Stimulated activated memory B cell treated with anti-CD40 and anti-IgM and Interleukin-4, amounts not matched to agents 10 μg/mL and 1 μg/mL and 100 μg/mL, for 72 hours (primary cell): ENCODE data around the gene KRTAP2-2.
"Not testable (repeated sequence)": the region's sequence is repeated elsewhere in the genome, so short reads cannot be mapped to it uniquely, and the experiment has no call there.

Source experiments
- ATAC-seq: fragments of 150-1000 bp; cut with Tn5 transposase; 2 replicates; pipeline ENCODE4 v1.10.0; 2021
- H3K27ac Mint-ChIP-seq: one replicate; pipeline ENCODE4 v1.8.0; 2022; ENCODE audit warnings: mild to moderate bottlenecking, mixed read lengths
- H3K27me3 Mint-ChIP-seq: one replicate; pipeline ENCODE4 v1.8.0; 2022; ENCODE audit warnings: mixed read lengths
- H3K36me3 Mint-ChIP-seq: one replicate; pipeline ENCODE4 v1.8.0; 2022; ENCODE audit warnings: mixed read lengths
- H3K4me1 Mint-ChIP-seq: one replicate; pipeline ENCODE4 v1.8.0; 2022; ENCODE audit warnings: mixed read lengths
- H3K4me3 Mint-ChIP-seq: one replicate; pipeline ENCODE4 v1.8.0; 2022; ENCODE audit warnings: mild to moderate bottlenecking, moderate library complexity, mixed read lengths
- H3K9me3 Mint-ChIP-seq: one replicate; pipeline ENCODE4 v1.8.0; 2022; ENCODE audit warnings: mixed read lengths

The KRTAP2-2 gene

GRCh38 chr17:41052566-41052965 is 2.5 kb downstream of the KRTAP2-2 start:
- H3K27ac Mint-ChIP-seq, result no peak overlapping the region
- peaks cover 1% of the 10 kb centered on the region for H3K9me3 Mint-ChIP-seq
- H3K36me3 Mint-ChIP-seq, result no peaks in the 10 kb centered on the region
- no peak for ATAC-seq
- H3K4me1 Mint-ChIP-seq, result no peaks in the 10 kb centered on the region
- no peak overlapping the region for H3K4me3 Mint-ChIP-seq
- peaks cover 28% of the 10 kb centered on the region for H3K27me3 Mint-ChIP-seq

DNA sequence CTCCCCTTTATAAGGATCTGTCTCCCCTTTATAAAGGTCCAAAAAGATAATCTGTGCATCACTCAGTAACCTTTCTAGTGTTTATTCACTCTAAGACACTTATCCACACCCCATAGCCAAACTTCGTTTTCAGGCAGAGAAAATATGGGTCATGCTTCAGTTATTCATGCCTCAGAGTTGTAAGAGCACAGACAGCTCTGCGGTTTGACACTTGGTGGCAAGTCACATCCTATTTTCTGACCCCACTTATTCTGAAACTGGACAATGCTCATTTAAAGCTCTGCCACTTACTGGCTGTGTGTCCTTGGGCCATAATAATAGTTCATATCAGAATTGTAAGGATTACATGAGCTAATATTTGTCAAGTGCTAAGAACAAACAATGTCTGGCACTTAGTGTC is 5.9 kb downstream of the KRTAP2-2 start:
- ATAC-seq, result peak; percentile 45
- Mint-ChIP-seq H3K27me3 (peaks cover 35% of the 10 kb centered on the region), H3K4me1 (no peaks in the 10 kb centered on the region), H3K9me3 (no peaks in the 10 kb centered on the region), H3K27ac (no peak overlapping the region), H3K36me3 (no peaks in the 10 kb centered on the region), H3K4me3 (no peak overlapping the region)

GRCh38 chr17:41048441-41048840 is 6.6 kb downstream of the KRTAP2-2 start:
- Mint-ChIP-seq H3K27me3 (peaks cover 29% of the 10 kb centered on the region), H3K36me3 (no peaks in the 10 kb centered on the region), H3K4me3 (no peak overlapping the region)

DNA sequence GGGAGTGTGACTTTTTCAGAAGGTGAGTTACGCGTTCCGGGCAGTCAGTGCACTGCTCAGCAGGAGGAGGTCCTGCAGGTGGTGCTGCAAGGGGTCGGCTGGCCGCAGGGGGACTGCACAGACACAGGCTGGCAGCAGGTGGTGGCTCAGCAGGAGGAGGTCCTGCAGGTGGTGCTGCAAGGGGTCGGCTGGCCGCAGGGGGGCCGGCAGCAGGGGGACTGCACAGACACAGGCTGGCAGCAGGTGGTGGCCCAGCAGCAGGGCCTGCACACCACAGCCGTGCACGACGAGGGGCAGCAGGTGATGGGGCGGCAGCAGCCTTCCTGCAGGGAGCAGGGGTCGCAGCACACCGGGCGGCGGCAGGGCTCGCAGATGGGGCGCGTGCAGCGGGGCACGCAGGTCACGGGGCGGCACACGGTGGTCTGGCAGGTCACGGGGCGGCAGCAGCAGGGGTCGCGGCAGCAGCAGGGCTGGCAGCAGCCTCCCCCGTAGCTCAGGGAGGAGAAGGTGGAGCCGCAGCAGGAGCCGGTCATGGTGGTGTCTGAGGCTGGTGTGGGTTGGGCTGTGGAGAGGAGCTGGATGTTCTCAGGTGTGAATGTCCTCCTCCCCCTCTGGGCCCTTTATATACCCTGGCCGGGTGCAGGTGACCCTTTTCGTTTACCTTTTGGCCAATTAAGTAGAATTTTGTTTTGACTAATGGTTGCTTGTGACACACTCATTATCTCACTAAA is 8.1 kb downstream of the KRTAP2-2 start, which contains the start of gene KRTAP2-1:
TSS of gene KRTAP2-1 (minus strand) at position 582 of the 731 bp plus-strand sequence. CDS start at position 533, 49 bp downstream.
- not testable (repeated sequence) for H3K27ac Mint-ChIP-seq, H3K9me3 Mint-ChIP-seq, H3K4me3 Mint-ChIP-seq, H3K36me3 Mint-ChIP-seq, H3K4me1 Mint-ChIP-seq
- peaks cover 18% of the 10 kb centered on the region for H3K27me3 Mint-ChIP-seq
- ATAC-seq, result peak; percentile 27

More at GRCh38 chr17:41048441-41048840, 6.6 kb downstream of the KRTAP2-2 start:
- no peak for ATAC-seq
- Mint-ChIP-seq H3K27ac (no peak overlapping the region), H3K9me3 (no peaks in the 10 kb centered on the region), H3K4me1 (no peaks in the 10 kb centered on the region)

- H3K4me1 Mint-ChIP-seq, result no peaks in the 10 kb centered on the region
- peaks cover 22% of the 10 kb centered on the region for H3K27me3 Mint-ChIP-seq
- ATAC-seq, result no peak
- no peak overlapping the region for H3K27ac Mint-ChIP-seq
- no peak overlapping the region for H3K4me3 Mint-ChIP-seq
- H3K9me3 Mint-ChIP-seq, result no peaks in the 10 kb centered on the region
- H3K36me3 Mint-ChIP-seq, result no peaks in the 10 kb centered on the region
These were observed 12.1 kb downstream of the KRTAP2-2 start for GRCh38 chr17:41042953-41043352.

DNA sequence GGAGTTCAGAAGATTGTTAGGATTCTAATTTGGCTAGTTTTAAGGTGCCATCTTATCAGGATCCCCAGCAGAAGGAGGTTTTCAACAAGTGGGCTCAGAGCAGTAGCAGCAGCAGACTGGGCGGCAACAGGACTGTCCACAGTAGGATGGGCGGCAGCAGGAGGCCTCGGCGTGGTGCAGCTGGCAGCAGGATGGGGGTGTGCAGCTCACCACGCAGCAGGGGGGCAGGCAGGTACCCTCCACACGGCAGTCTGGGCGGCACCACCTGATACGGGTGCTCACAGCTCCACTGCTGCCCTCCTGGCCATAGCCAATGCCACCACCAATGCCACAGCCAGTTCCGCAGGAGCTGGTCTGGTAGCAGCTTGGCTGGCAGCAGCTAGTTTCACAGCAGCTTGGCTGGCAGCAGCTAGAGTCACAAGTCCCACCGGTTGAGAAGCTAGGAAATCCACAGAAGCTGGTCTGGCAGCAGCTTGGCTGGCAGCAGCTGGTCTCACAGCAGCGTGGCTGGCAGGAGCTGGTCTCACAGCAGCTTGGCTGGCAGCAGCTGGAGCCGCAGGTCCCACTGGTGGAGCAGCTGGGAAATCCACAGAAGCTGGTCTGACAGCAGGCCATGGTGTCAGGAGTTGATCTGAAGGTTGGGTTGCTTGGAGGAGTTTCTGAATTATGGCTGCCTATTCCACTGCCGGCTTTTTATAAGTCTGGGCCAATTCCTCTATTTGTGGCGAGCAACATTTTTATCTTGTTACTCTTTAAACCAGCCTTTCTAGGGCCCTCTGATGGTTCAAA is 14.1 kb downstream of the KRTAP2-2 start, which contains the start of gene KRTAP1-1:
TSS of gene KRTAP1-1 (minus strand) at position 668 of the 789 bp plus-strand sequence. CDS start at position 615, 53 bp downstream.
- not testable (repeated sequence) for ATAC-seq, H3K4me1 Mint-ChIP-seq, H3K9me3 Mint-ChIP-seq, H3K36me3 Mint-ChIP-seq, H3K27ac Mint-ChIP-seq, H3K4me3 Mint-ChIP-seq
- H3K27me3 Mint-ChIP-seq, result peaks cover 23% of the 10 kb centered on the region

DNA sequence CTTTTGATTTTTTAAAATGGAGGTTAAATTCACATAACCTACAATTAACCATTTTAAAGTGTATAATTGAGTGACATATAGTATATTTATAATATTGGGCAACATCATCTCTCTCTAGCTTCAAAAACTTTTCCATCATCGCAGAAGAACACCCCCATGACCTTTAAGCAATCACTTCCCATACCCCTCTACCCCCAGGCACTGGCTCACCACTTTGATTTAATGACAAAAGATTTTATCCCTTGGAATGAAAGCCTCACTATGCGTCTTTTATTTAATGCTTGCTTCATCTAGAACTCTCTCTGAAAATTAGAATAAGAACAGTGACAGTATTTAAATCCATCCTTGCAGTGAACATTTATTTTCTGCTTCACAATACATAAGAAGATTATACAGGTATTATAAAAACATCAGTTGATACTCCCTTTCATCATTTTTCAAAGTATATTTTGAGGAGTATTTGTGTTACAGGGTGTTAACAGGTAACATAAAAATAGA is 17.1 kb downstream of the KRTAP2-2 start:
- no peak overlapping the region for H3K4me3 Mint-ChIP-seq
- no peaks in the 10 kb centered on the region for H3K36me3 Mint-ChIP-seq
- H3K27ac Mint-ChIP-seq, result no peak overlapping the region
- H3K9me3 Mint-ChIP-seq, result no peaks in the 10 kb centered on the region
- H3K4me1 Mint-ChIP-seq, result no peaks in the 10 kb centered on the region
- no peak for ATAC-seq
- peaks cover 27% of the 10 kb centered on the region for H3K27me3 Mint-ChIP-seq

DNA sequence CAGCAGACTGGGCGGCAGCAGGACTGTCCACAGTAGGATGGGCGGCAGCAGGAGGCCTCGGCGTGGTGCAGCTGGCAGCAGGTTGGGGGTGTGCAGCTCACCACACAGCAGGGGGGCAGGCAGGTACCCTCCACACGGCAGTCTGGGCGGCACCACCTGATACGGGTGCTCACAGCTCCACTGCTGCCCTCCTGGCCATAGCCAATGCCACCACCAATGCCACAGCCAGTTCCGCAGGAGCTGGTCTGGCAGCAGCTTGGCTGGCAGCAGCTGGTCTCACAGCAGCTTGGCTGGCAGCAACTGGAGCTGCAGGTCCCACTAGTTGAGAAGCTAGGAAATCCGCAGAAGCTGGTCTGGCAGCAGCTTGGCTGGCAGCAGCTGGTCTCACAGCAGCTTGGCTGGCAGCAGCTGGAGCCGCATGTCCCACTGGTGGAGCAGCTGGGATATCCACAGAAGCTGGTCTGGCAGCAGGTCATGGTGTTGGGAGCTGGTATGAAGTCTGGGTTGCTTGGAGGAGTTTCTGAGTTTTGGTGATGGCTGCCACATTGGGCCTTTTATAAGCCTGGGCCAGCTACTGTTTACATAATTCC is 20.6 kb downstream of the KRTAP2-2 start, which contains the start of gene KRTAP1-3:
TSS of gene KRTAP1-3 (minus strand) at position 529 of the 590 bp plus-strand sequence. CDS start at position 476, 53 bp downstream.
- H3K27ac Mint-ChIP-seq, result not testable (repeated sequence)
- peaks cover 48% of the 10 kb centered on the region for H3K27me3 Mint-ChIP-seq

DNA sequence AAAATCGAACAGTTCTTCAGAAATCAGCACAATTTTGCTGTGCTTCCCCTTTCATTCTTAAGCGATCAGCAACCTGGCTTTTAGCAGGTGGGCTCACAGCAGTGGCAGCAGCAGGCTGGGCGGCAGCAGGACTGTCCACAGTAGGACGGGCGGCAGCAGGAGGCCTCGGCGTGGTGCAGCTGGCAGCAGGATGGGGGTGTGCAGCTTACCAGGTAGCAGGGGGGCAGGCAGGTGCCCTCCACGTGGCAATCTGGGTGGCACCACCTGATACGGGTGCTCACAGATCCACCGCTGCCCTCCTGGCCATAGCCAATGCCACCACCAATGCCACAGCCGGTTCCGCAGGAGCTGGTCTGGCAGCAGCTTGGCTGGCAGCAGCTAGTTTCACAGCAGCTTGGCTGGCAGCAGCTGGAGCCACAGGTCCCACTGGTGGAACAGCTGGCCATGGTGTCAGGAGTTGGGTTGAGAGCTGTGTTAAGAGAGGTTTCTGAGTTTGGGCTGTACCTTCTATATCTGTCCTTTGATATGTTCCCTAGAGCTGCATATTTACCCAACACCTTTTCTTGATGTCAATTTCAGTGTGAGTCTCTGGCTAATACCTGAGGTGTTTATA is 25.3 kb downstream of the KRTAP2-2 start, which contains the start of gene KRTAP1-4:
TSS of gene KRTAP1-4 (minus strand) at position 563 of the 613 bp plus-strand sequence. CDS start at position 446, 117 bp downstream.
- no peaks in the 10 kb centered on the region for H3K4me1 Mint-ChIP-seq
- peak; percentile 12 for ATAC-seq
- peaks cover 65% of the 10 kb centered on the region for H3K27me3 Mint-ChIP-seq
- H3K9me3 Mint-ChIP-seq, result no peaks in the 10 kb centered on the region
- H3K27ac Mint-ChIP-seq, result no peak within 1 kb of the TSS
- no peaks in the 10 kb centered on the region for H3K36me3 Mint-ChIP-seq
- H3K4me3 Mint-ChIP-seq, result no peak within 1 kb of the TSS

More for the DNA sequence above, 20.6 kb downstream of the KRTAP2-2 start, which contains the start of gene KRTAP1-3:
- not testable (repeated sequence) for H3K36me3 Mint-ChIP-seq, H3K4me3 Mint-ChIP-seq, H3K4me1 Mint-ChIP-seq, H3K9me3 Mint-ChIP-seq
- ATAC-seq, result peak; percentile 41

- Mint-ChIP-seq H3K36me3 (no peaks in the 10 kb centered on the region), H3K27ac (no peak within 1 kb of the TSS), H3K27me3 (peaks cover 50% of the 10 kb centered on the region), H3K4me1 (no peaks in the 10 kb centered on the region), H3K4me3 (no peak within 1 kb of the TSS), H3K9me3 (no peaks in the 10 kb centered on the region)
- no peak for ATAC-seq
These were observed 28.1 kb downstream of the KRTAP2-2 start, which contains the start of gene KRTAP1-5 for GRCh38 chr17:41026715-41027471. KRTAP1-5 (minus strand) TSS chr17:41027208; CDS start chr17:41027155, 53 bp downstream.

DNA sequence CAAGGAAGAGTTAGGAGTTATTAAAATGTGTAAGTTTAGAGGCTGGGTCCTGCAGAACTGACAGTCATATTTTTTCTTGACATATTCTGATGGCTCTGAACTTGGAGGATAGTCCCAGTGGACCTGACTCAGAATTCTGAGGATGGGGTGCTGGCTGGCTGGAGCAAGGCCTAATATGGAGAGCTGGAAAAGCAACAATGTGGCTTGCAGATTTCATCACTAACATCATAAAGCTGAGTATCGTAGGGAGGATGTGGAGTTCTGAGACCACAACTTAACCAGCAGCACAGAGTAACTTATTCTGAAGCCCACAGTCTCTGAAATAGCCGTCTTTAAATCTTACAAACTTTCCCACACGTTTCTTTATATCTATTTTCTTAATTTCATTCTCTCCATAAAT is 30.3 kb downstream of the KRTAP2-2 start:
- H3K27ac Mint-ChIP-seq, result no peak overlapping the region
- no peak for ATAC-seq
- peaks cover 5% of the 10 kb centered on the region for H3K9me3 Mint-ChIP-seq
- H3K27me3 Mint-ChIP-seq, result peaks cover 37% of the 10 kb centered on the region
- no peak overlapping the region for H3K4me3 Mint-ChIP-seq
- no peaks in the 10 kb centered on the region for H3K36me3 Mint-ChIP-seq
- no peaks in the 10 kb centered on the region for H3K4me1 Mint-ChIP-seq

DNA sequence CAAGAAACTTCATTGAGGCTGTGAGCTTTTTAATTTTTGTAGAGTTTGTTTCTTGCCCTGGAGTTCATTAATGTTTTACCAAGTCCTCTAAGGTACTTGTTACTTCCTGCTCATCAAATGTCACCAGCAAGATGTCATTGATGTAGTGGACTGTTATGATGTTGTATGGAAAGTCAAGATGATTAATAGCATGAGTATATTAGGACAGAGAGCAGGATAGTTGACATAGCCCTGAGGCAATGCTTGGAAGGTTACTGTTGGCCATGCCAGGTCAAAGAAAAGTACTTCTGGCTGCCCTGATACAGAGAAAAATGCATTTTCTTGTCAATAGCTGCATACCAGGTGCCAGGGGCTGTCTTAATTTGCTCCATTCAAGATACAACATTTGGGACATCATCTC is 34.7 kb downstream of the KRTAP2-2 start:
- no peaks in the 10 kb centered on the region for H3K36me3 Mint-ChIP-seq
- peaks cover 8% of the 10 kb centered on the region for H3K27me3 Mint-ChIP-seq
- H3K9me3 Mint-ChIP-seq, result peaks cover 5% of the 10 kb centered on the region
- no peak overlapping the region for H3K4me3 Mint-ChIP-seq
- no peak overlapping the region for H3K27ac Mint-ChIP-seq
- ATAC-seq, result no peak
- no peaks in the 10 kb centered on the region for H3K4me1 Mint-ChIP-seq

DNA sequence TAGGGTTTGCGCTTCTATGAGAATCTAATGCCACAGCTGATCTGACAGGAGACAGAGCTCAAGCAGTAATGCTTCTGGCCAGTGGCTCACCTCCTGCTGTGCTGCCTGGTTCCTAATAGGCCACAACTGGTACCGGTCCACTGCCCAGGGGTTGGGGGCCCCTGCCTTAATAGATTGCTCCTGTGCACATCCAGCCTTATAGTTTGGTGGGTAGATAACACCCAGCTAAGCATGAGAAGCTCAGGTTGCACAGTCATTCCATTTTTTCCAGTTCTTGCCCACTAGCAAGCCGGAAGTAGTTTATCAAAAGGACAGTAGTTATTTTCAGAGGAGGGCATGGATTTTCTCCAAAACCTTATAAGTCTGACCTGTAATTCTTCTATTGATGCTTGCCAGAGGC is 35.6 kb downstream of the KRTAP2-2 start:
- Mint-ChIP-seq H3K27me3 (no peaks in the 10 kb centered on the region), H3K4me1 (no peaks in the 10 kb centered on the region), H3K9me3 (peaks cover 5% of the 10 kb centered on the region), H3K36me3 (no peaks in the 10 kb centered on the region), H3K4me3 (no peak overlapping the region), H3K27ac (no peak overlapping the region)
- ATAC-seq, result no peak

DNA sequence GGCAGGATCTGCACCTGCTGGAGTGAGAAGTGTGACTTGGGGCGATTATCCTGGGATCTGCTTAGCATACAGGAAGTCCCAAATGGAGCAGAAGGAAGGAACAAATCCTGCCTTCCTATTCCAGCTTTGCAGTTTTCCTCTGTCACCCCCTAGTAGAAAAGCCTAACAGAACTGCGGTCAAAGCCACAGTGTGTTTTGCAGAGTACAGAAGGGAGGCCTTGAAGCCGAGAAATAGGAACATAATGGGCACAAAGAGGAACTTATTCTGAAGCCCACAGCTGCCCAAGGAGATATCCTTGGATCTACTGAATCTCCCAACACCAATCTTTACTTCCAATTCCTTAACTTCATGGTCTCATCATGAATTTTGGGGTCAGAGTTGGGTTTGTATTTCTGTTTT is 36.5 kb downstream of the KRTAP2-2 start:
- no peak for ATAC-seq
- Mint-ChIP-seq H3K9me3 (peaks cover 5% of the 10 kb centered on the region), H3K4me1 (no peaks in the 10 kb centered on the region), H3K4me3 (no peak overlapping the region), H3K27ac (no peak overlapping the region), H3K36me3 (no peaks in the 10 kb centered on the region), H3K27me3 (no peaks in the 10 kb centered on the region)
